ENCODE results near the gene PLS1. TPM values are rescaled to one million over a fixed set of nuclear protein-coding genes. Genes with fewer than 3 reads are reported as not detected.
"Not testable (repeated sequence)": the region's sequence is repeated elsewhere in the genome, so short reads cannot be mapped to it uniquely, and the experiment has no call there.

Gene PLS1, protein sequence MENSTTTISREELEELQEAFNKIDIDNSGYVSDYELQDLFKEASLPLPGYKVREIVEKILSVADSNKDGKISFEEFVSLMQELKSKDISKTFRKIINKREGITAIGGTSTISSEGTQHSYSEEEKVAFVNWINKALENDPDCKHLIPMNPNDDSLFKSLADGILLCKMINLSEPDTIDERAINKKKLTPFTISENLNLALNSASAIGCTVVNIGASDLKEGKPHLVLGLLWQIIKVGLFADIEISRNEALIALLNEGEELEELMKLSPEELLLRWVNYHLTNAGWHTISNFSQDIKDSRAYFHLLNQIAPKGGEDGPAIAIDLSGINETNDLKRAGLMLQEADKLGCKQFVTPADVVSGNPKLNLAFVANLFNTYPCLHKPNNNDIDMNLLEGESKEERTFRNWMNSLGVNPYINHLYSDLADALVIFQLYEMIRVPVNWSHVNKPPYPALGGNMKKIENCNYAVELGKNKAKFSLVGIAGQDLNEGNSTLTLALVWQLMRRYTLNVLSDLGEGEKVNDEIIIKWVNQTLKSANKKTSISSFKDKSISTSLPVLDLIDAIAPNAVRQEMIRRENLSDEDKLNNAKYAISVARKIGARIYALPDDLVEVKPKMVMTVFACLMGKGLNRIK
- polyA plus RNA-seq (2011; rRNA removed): 1.1 and 1.7 TPM in 2 replicates
- polyA minus RNA-seq (2011; rRNA and poly(A)+ RNA removed): 0.46 and 2.0 TPM in 2 replicates

DNA sequence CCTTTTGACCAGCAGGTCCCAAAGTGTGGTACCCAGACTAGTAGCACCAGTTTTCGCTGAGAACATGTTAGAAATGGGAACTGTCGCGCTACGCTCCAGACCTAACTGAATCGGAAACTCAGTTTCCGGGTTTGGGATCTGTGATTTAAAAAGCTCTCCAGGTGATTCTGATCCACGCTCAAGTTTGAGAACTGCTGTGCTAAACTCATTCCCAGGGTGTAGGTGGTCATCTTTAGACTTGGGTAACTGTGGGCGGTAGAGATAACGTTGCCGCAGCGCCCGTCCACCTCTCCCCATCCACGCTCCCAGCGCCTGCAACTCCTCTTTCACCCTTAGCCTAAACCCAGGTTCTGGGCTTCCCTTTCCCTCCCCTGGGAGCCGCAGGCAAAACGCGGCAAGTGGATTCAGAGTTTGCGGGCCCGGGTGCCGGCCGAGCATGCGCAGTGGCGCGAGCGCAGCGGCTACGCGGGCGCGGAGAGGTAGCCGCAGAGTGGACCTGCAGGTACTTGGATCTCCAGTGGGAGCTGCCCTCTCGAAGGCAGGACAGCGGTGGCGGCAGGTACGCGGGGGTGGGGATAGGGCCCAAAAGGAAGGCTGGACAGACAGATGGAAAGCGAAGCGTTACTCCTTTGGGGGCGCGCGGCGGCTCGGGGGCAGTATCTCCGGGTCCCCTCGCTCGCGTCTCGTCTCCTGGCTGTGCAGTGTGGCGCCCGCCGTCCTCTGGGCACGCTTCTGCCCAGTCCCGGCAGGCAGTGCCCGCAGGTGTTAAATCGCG is at the start of gene PLS1:
TSS of gene PLS1 (plus strand) at position 443 of the 775 bp plus-strand sequence. CDS start 67,845 bp downstream, outside the sequence.
- TF ChIP-seq, protein P1, sequence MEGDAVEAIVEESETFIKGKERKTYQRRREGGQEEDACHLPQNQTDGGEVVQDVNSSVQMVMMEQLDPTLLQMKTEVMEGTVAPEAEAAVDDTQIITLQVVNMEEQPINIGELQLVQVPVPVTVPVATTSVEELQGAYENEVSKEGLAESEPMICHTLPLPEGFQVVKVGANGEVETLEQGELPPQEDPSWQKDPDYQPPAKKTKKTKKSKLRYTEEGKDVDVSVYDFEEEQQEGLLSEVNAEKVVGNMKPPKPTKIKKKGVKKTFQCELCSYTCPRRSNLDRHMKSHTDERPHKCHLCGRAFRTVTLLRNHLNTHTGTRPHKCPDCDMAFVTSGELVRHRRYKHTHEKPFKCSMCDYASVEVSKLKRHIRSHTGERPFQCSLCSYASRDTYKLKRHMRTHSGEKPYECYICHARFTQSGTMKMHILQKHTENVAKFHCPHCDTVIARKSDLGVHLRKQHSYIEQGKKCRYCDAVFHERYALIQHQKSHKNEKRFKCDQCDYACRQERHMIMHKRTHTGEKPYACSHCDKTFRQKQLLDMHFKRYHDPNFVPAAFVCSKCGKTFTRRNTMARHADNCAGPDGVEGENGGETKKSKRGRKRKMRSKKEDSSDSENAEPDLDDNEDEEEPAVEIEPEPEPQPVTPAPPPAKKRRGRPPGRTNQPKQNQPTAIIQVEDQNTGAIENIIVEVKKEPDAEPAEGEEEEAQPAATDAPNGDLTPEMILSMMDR (IDR thresholded peaks at IDR 0.05; ENCODE audit: low read depth, low read length): no peak
- peak within 1 kb of the TSS; percentile 76 for H3K27ac ChIP-seq (ENCODE audit: low read depth, low read length)
- CTCF ChIA-PET: interaction anchor here (0.9 kb wide), 1 partner anchor 9 kb away, joined by 3 read pairs; no protein-coding TSS in a partner anchor
- peak; percentile 54 for DNase-seq (ENCODE audit: low read depth, low spot score)
- no peaks in the 10 kb centered on the region; the same call in 1 of the 2 replicates for H3K9me3 ChIP-seq (ENCODE audit: control insufficient read depth, insufficient read depth, low read length)
- POLR2A ChIA-PET: no interaction called here
- peak within 1 kb of the TSS; percentile 92 for H3K4me3 ChIP-seq (ENCODE audit: low read depth, low read length)
- H3K27me3 ChIP-seq (ENCODE audit: control insufficient read depth, insufficient read depth, low read length): no peaks in the 10 kb centered on the region

DNA sequence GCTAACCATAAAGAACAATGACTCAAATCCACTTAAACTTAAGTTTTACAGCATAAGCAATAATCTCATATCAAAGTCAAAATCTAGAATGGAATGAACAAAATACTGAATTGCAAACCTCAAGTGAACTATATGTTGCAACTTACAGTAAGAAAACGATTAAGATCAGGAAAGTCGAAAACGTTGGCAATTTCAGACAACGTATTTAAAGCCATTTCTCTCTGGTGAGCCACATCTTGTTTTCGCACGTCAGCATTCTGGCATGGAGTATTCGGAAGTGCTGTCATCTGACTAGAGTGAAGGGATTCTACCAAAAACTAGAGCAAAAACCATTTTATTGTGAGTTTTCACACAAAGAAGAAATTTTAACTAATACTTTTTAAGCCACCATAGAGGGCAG is 46.2 kb upstream of the PLS1 start:
- no peaks in the 10 kb centered on the region for H3K9me3 ChIP-seq (ENCODE audit: control insufficient read depth, insufficient read depth, low read length)
- no peaks in the 10 kb centered on the region for H3K27me3 ChIP-seq (ENCODE audit: control insufficient read depth, insufficient read depth, low read length)
- CTCF ChIA-PET: interaction anchor here (0.6 kb wide), 1 partner anchor 402 kb away, joined by 4 read pairs; no protein-coding TSS in a partner anchor
- no peak for DNase-seq (ENCODE audit: low read depth, low spot score)
- no peak overlapping the region for H3K27ac ChIP-seq (ENCODE audit: low read depth, low read length)
- TF ChIP-seq, protein P1 (IDR thresholded peaks at IDR 0.05; ENCODE audit: low read depth, low read length): no peak
- H3K4me3 ChIP-seq (ENCODE audit: low read depth, low read length): no peak overlapping the region
- POLR2A ChIA-PET: no interaction called here

DNA sequence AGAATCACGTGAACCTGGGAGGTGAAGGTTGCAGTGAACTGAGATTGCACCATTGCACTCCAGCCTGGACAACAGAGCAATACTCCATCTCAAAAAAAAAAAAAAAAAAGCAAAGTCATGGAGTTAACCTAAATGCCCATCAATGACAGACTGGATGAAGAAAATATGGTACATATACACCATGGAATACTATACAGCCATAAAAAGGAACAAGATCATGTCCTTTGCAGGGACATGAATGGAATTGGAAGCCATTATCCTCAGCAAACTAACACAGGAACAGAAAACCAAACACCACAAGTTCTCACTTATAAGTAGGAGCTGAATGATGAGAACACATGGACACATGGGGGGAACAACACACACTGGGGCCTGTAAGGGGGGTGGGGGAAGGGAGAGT is 43.6 kb upstream of the PLS1 start:
- H3K27me3 ChIP-seq (ENCODE audit: control insufficient read depth, insufficient read depth, low read length); POLR2A ChIA-PET; H3K27ac ChIP-seq (ENCODE audit: low read depth, low read length); H3K4me3 ChIP-seq (ENCODE audit: low read depth, low read length); DNase-seq (ENCODE audit: low read depth, low spot score); H3K9me3 ChIP-seq (ENCODE audit: control insufficient read depth, insufficient read depth, low read length): not testable (repeated sequence)
- CTCF ChIA-PET: interaction anchor here (0.6 kb wide), 1 partner anchor 14 kb away, joined by 4 read pairs; no protein-coding TSS in a partner anchor

DNA sequence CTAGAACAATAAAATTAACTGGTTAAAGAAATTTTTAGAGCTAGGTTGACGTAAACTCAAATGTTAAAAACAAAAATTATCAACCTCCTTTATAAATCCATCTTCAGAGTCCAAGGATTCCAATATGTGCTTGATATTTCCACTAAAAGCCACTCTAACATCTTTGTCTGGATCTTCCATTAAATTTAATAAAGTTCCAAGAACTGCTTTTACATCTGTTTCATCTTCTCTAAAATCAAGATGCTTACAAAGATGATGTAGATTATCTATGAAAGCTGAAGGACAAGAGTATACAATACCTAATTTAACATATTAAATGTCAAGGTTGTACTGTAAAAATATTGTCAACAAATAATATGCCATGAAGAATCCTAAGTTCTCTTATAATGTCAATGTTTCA is 42.5 kb upstream of the PLS1 start:
- Histone ChIP-seq H3K27me3 (ENCODE audit: control insufficient read depth, insufficient read depth, low read length) (no peaks in the 10 kb centered on the region), H3K9me3 (ENCODE audit: control insufficient read depth, insufficient read depth, low read length) (no peaks in the 10 kb centered on the region), H3K27ac (ENCODE audit: low read depth, low read length) (no peak overlapping the region), H3K4me3 (ENCODE audit: low read depth, low read length) (no peak overlapping the region)
- no peak for DNase-seq (ENCODE audit: low read depth, low spot score)
- ChIA-PET POLR2A (no interaction called here), CTCF (no interaction called here)
- TF ChIP-seq, protein P1 (IDR thresholded peaks at IDR 0.05; ENCODE audit: low read depth, low read length): no peak

DNA sequence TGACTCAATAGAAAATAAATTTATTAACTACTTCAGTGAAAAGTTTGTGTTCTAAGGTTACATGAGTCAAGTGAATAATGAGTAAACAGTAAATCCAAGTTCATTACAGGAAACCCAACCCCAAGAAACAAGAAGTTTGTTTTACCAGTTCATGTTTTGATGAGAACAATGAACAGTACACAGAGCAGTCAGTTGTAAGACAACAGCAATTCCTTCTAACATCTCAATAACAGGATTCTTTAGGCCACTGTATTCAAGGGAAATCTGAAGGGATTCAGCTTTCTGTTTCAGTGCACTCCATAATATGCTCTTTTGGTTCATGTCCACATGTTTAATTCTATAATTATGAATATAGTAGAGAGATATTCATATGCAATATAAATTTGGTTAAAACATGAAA is 36.1 kb upstream of the PLS1 start:
- H3K4me3 ChIP-seq (ENCODE audit: low read depth, low read length): no peak overlapping the region
- H3K27ac ChIP-seq (ENCODE audit: low read depth, low read length): no peak overlapping the region
- no peaks in the 10 kb centered on the region for H3K9me3 ChIP-seq (ENCODE audit: control insufficient read depth, insufficient read depth, low read length)
- ChIA-PET CTCF (interaction anchor here (0.7 kb wide), 1 partner anchor 480 kb away, joined by 5 read pairs; no protein-coding TSS in a partner anchor), POLR2A (no interaction called here)
- no peaks in the 10 kb centered on the region for H3K27me3 ChIP-seq (ENCODE audit: control insufficient read depth, insufficient read depth, low read length)
- no peak for DNase-seq (ENCODE audit: low read depth, low spot score)
- TF ChIP-seq, protein P1 (IDR thresholded peaks at IDR 0.05; ENCODE audit: low read depth, low read length): no peak

Measured in AG04450 (cell line).